Epithelial cell of proximal tubule (primary cell): ENCODE data around the gene PPP1R16B. TPM values are rescaled to one million over a fixed set of nuclear protein-coding genes. Genes with fewer than 3 reads are reported as not detected.
"Not testable (repeated sequence)": the region's sequence is repeated elsewhere in the genome, so short reads cannot be mapped to it uniquely, and the experiment has no call there.

Experiments
- DNase-seq: peaks from one replicate; pipeline ENCODE4 v3.0.0-alpha.2; 2011; ENCODE audit warnings: low read depth
- H3K4me3 ChIP-seq: 2 replicates; pipeline ENCODE4 v1.5.1; 2011; ENCODE audit warnings: low read depth, mild to moderate bottlenecking, low read length
- CTCF ChIP-seq: conservative IDR thresholded peaks from 2 replicates; pipeline ENCODE4 v1.5.1; 2012; ENCODE audit warnings: low read depth, mild to moderate bottlenecking, low read length
- total RNA-seq: library from RNA; depleted of rRNA; stranded (reverse); fragments of >200 nt; gene quantifications from 2 replicates; pipeline ENCODE4 v1.2.3, GENCODE V29; 2015

PPP1R16B gene
- total RNA-seq, 1 donor from 2014 or later = not detected

GRCh38 chr20:38811769-38812168 lies 6.3 kb downstream of the PPP1R16B start:
- no peak for DNase-seq
- no peak for TF ChIP-seq CTCF
- no peak overlapping the region for H3K4me3 ChIP-seq

GRCh38 chr20:38812182-38812581 lies 6.7 kb downstream of the PPP1R16B start:
- H3K4me3 ChIP-seq = no peak overlapping the region
- no peak for TF ChIP-seq CTCF
- no peak for DNase-seq

- no peak overlapping the region for H3K4me3 ChIP-seq
- no peak for DNase-seq
- no peak for TF ChIP-seq CTCF
Measured at GRCh38 chr20:38812709-38813573, 7.4 kb downstream of the PPP1R16B start.

- H3K4me3 ChIP-seq, DNase-seq: not testable (repeated sequence)
Measured at GRCh38 chr20:38813574-38813962, 8.1 kb downstream of the PPP1R16B start.

GRCh38 chr20:38815446-38815845 lies 9.9 kb downstream of the PPP1R16B start:
- H3K4me3 ChIP-seq = no peak overlapping the region
- TF ChIP-seq CTCF = no peak

GRCh38 chr20:38818113-38819065 lies 12.9 kb downstream of the PPP1R16B start:
- no peak for TF ChIP-seq CTCF
- DNase-seq = no peak
- H3K4me3 ChIP-seq = no peak overlapping the region

More at GRCh38 chr20:38815446-38815845, 9.9 kb downstream of the PPP1R16B start:
- DNase-seq = no peak

GRCh38 chr20:38825571-38825900 lies 20.0 kb downstream of the PPP1R16B start:
- no peak for DNase-seq
- H3K4me3 ChIP-seq = no peak overlapping the region
- no peak for TF ChIP-seq CTCF
